Sigmoid colon (tissue), 4 donors: ENCODE data around the gene CD34.

ENCODE experiments used
- POLR2A ChIP-seq, 2 donors: fragments of 450-650 bp; IDR thresholded peaks; one replicate each; pipeline ENCODE4 v1.6.1; 2016; ENCODE audit warnings: antibody characterized with exemption in 2 of 2, mild to moderate bottlenecking in 2 of 2, moderate library complexity in 2 of 2
- POLR2AphosphoS5 ChIP-seq, 4 donors: sonication (generic); formaldehyde crosslinking; IDR thresholded peaks; one replicate each; pipeline ENCODE4 v1.6.1; 2017; ENCODE audit warnings: antibody characterized with exemption in 4 of 4
- TF ChIP-seq, protein P1 (sequence below), 4 experiments: fragments of 450-650 bp in 3 of 4; fragments of 200-600 bp in 1 of 4; IDR thresholded peaks; one replicate each; pipeline ENCODE4 v1.5.1; 2016 to 2019; ENCODE audit warnings: antibody characterized with exemption in 4 of 4, mild to moderate bottlenecking in 3 of 4, moderate library complexity in 2 of 4

DNA sequence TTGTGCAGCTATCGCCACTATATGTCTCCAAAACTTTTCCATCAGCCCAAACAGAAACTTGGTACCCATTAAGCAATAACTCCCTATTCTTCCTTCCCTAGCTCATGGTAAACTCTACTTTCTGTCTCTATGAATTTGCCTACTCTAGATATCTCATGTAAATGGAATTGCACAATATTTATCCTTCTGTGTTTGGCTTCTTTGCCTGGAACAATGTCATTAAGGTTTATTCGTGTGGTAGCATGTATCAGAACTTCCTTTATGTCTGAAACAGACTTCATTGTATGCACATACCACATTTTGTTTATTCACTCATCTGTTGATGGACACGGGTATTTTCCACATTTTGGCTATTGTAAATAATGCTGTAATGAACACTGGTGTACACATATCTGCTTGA is 40.7 kb upstream of the CD34 start:
- TF ChIP-seq, protein P1, sequence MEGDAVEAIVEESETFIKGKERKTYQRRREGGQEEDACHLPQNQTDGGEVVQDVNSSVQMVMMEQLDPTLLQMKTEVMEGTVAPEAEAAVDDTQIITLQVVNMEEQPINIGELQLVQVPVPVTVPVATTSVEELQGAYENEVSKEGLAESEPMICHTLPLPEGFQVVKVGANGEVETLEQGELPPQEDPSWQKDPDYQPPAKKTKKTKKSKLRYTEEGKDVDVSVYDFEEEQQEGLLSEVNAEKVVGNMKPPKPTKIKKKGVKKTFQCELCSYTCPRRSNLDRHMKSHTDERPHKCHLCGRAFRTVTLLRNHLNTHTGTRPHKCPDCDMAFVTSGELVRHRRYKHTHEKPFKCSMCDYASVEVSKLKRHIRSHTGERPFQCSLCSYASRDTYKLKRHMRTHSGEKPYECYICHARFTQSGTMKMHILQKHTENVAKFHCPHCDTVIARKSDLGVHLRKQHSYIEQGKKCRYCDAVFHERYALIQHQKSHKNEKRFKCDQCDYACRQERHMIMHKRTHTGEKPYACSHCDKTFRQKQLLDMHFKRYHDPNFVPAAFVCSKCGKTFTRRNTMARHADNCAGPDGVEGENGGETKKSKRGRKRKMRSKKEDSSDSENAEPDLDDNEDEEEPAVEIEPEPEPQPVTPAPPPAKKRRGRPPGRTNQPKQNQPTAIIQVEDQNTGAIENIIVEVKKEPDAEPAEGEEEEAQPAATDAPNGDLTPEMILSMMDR (IDR thresholded peaks at IDR 0.05), result no peak
- TF ChIP-seq POLR2AphosphoS5 (IDR thresholded peaks at IDR 0.05), result no peak
- TF ChIP-seq POLR2A (IDR thresholded peaks at IDR 0.05), result no peak
